GM18873 (cell line): ENCODE results near the gene HPGD.
A peak's percentile ranks its signal among the peaks of the same experiment; 100 is the strongest.
"Not testable (repeated sequence)": the region's sequence is repeated elsewhere in the genome, so short reads cannot be mapped to it uniquely, and the experiment has no call there.

Source experiments
- ATAC-seq: cut with Tn5 transposase; IDR thresholded peaks from one replicate; pipeline ENCODE4 v1.9.1; 2021; ENCODE audit warnings: mild to moderate bottlenecking, moderate library complexity, moderate number of reproducible peaks; ENCODE audit not compliant: unreplicated experiment, low FRiP score

The HPGD gene

DNA sequence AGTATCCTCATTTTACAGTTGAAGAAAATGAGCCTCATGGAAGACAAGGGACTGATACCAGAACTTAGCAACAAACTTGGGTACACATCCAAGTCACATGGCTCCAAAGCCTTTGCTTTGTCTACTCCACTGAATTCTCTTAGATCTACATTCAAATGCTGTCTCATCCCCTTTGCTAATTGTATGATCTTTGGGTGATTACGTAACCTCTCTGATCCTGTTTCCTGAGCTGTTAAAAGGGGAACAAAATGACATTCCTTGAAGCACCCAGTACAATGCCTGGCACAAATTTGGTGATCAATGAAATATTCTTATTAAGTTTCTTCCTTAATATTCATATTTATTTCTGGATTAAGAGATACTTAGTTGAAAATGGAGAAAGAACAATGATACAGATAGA, 5.9 kb upstream of the HPGD start:
- no peak for ATAC-seq

DNA sequence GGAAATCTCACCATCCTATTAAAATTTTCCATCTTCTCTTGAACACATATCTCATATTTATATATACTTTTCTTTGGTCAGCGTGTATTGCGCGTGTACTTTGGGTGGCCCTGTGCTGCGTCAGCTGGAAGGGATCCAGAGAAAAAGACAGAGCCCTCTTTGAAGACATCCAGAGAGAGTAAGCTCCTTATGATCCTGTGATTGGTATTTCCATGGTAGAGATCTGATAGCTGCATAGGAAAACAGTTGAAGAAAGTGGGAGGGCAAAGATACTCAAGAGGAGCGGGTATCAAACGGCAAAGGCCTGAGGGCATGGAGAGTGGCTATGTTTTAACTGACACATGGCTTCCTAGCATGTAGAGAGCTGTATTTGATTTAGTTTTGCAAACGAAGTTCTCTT, 4.4 kb upstream of the HPGD start:
- ATAC-seq: no peak

DNA sequence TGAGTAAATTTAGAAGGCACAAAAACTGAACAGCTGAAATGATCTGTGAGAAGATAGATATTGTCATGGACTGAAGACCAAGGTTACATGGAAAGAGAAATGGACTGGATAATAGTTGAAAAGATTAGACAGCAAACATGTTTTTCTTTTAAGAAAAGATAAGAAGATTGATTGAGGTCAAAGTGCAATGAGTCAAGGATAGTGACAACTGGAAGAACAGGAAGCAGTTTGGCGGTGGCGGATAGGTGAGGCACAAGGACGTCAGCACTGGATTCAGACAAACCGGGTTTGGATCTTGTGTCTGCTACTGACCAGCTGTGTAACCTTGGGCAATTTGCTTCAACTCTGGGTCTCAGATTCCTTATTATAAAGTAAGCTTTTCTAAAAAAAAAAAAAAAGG, 2.0 kb upstream of the HPGD start:
- no peak for ATAC-seq

DNA sequence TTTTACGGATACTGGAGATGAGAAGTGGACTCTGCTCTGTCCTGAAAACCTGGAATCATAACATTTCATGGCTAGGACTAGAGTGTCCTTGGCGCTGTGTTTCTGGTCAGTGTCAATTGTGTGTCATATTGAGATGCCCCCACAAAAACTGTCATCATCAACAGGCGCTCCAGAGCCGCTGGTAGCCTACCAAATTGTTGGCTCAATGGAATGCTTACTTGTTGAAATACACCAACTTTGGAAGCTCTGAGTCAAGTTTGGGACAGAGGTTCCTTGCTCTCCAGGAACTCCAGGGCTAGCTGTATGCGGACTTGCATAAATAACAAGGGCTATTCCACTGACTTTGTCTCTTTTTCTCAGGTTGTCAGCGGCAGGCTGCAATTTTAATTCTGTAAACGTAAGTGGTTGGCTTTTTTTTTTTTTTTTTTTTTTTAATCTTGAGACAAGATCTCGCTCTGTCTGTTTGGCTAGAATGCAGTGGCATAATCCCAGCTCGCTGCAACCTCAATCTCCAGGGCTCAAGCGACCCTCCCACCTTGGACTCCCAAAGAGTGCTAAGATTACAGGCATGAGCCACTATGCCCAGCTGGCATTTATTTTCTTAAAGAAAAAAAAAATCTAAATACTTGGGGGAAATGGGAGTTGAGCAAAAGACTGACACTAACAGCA, 871 bp upstream of the HPGD start:
- no peak for ATAC-seq

- ATAC-seq: peak; percentile 43
Observed at GRCh38 chr4:174521800-174522182, 497 bp downstream of the HPGD start.

DNA sequence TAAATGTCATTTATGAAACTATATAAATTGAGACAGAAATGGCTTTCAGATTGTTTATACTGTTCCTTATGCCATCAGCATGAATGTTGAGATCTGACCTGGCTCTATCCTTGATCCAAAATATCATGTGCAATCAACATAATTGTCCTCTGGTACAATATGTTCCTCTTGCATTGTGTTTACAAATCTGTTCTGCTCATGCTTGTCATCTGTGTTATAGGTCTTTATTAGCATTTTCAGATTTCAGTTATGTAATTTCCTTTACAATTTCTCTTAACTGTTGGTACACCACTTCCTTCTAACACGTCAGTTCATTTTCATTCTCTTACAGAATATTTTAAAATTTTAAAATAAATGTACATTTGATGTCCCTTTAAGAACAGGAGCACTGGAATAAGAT, 1.6 kb downstream of the HPGD start:
- ATAC-seq: no peak

DNA sequence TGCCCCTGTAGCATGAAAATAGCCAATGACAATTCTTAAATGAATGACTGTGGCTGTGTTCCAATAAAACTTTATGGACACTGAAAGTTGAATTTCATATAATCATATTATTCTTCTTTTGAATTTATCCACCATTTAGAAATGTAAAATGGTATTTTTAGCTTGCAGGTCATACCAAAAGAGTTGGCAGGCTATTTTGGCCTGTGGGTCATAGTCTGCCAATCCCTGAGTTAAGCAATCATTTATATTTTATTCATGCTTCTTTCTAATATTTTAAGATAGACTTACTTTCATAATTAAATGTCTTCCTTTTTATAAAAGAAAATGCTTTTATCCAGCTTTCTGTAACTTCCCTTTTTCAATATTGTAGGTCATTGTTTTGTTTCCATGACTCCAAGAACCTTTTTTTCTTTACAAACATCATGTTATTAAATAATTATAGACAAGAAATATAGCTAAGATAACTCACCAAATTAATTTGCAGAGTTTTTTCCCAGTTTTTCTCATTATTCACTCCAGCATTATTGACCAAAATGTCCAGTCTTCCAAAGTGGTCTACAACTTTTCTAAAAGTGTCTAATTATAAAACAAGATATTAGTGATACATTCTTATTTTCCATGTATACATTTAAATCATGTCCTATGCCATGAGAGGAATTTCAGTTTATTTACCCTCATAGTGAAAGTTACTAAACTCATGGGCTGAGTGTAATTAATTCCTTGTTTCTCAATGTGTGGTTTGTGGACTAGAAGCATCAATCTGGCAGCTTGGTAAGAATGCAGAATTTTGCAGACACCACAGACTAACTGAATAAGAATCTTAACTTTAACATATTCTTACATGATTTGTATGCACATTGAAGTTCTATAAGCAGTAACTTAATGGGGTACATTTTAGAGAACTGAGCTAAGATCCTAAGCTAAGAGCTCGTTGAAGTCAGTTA, 4.5 kb downstream of the HPGD start:
- ATAC-seq: no peak

- ATAC-seq: no peak
Observed at GRCh38 chr4:174516794-174517193, 5.5 kb downstream of the HPGD start.

DNA sequence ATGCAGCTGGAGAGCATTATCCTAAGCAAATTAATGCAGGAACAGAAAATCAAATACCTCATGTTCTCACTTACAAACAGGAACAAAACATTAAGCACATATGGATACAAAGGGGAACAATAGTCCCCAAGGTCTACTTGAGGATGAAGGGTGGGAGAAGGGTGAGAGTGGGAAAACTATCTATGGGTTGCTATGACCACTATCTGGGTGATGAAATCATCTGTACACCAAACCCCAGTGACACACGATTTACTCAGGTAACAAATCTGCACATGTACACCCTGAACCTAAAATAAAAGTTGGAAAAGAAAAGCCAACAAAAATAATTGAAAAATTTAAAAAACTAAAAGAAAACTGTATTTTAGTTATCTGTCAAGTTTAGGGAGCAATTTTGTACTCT, 5.9 kb downstream of the HPGD start:
- no peak for ATAC-seq

DNA sequence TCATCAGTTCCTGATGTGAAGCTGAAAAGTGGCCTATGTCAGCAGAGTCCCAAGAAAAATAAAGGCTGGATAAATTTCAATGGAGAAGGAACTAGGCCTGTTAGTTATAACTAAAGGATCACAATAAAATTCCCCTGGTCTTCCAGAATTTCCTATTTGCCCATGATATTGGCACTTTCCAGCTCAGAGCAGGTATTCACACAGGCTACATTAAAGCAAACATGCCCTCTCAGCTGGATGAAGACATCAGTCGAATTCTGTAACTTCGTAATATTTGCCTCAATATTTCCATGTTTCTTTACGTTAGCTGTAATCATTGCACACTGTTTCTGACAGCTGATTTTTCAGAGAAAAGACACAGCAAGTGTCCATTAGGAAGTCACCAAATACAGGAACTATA, 9.5 kb downstream of the HPGD start:
- ATAC-seq: no peak

DNA sequence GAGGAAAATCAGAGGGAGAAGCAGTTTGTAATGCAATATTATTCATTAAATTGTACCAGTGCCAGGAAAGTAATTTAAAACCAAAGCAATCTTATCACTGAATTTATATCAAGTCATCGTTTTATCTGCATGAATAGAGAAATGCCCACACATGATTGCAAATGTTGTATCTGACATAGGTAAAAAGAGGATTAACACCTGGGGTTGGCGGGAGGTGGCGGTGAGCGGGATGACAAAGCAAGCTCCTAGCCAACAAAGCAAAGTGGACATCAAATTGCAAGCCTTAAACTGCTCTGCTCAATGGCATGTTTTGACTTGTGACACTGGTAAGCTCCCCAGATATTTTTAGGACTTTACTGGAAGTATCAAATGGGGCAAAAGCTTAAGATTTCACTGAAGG, 16.4 kb downstream of the HPGD start:
- ATAC-seq: no peak

- ATAC-seq: no peak
Observed at GRCh38 chr4:174505007-174505406, 17.3 kb downstream of the HPGD start.

- ATAC-seq: no peak
Observed at GRCh38 chr4:174503079-174503715, 19.1 kb downstream of the HPGD start.

GRCh38 chr4:174496631-174497432, 25.5 kb downstream of the HPGD start:
- ATAC-seq: no peak

- no peak for ATAC-seq
Observed at GRCh38 chr4:174495626-174496025, 26.7 kb downstream of the HPGD start.

DNA sequence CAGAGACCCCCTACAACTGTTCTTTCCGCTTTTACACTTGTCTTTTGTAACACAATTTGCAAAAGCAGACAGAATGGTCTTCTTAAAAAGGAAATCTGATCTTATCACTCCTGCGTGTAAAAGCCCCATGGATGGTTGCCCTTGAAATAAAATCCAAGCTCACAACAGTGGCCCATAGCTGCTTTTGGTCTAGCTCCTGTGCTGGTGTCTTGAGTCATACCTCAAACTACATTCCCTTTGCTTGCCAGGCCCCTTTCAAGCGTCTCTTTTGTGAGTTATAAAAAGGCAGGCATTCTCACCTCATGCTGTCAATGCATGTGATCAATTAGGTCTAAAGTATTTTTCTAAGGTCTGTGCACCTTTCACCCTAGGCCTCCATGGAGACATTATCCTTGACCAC, 27.6 kb downstream of the HPGD start:
- no peak for ATAC-seq

- no peak for ATAC-seq
Observed at GRCh38 chr4:174494146-174494545, 28.1 kb downstream of the HPGD start.

DNA sequence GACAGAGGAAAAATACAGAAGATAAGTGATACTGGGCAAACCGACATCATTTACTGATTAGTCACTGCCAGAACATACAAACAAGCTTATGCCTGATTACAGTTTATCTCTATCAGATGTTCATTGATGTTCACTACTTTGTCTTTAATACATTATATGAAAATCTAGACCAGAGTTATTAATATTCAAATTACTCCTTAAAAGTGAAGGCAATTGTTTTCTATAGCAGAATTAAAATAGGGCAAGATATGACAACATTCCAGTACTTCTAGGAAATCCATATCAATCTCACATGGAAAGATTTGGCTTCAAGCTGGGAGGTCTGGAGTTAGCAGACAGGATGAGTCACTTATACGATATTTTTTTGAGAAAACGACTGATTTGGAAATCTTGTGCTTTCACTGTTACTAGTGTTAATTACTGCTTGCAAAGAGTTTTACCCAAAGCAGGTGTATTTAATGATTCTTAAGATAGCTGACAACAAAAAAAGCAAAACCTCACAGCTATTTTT, 31.8 kb downstream of the HPGD start:
- ATAC-seq: no peak

DNA sequence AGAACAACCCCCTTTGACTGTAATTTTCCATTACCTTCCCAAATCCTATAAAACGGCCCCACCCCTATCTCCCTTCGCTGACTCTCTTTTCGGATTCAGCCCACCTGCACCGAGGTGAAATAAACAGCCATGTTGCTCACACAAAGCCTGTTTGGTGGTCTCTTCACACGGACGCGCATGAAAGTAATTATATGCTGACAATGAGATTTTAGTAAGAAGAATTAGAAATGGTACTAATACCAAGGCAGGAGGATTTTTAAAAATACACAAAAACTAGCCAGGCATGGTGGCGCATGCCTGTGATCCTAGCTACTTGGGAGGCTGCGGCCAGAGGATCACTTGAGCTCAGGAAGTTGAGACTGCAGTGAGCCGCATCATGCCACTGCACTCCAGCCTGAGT, 33.9 kb downstream of the HPGD start:
- not testable (repeated sequence) for ATAC-seq

- no peak for ATAC-seq
Observed at GRCh38 chr4:174485025-174485424, 37.3 kb downstream of the HPGD start.
